Measurements from ENCODE around the gene KAT8.
A peak's percentile ranks its signal among the peaks of the same experiment; 100 is the strongest.

Gene KAT8

GRCh38 chr16:31073970-31074813, 43.3 kb upstream of the KAT8 start, which contains the start of the genes ZNF646 and ZNF668:
ZNF646 (plus strand) TSS chr16:31074422; CDS start chr16:31076325, 1,903 bp downstream.
ZNF668 (minus strand) TSS chr16:31074240; CDS start chr16:31064459, 9,781 bp downstream.
- Histone ChIP-seq H3K27ac (ENCODE audit: low read depth, low read length) (peak within 1 kb of the TSS; percentile 98), H2AK5ac (ENCODE audit: low read length) (peak within 1 kb of the TSS; percentile 81)

GRCh38 chr16:31074814-31075183, 42.7 kb upstream of the KAT8 start:
- Histone ChIP-seq H3K9ac (ENCODE audit: low read length) (peak overlapping the region; percentile 91), H2BK120ac (ENCODE audit: insufficient read depth, low read length, poor library complexity) (peak overlapping the region; percentile 76), H3K9me3 (ENCODE audit: insufficient read depth, low read depth, low read length) (no peaks in the 10 kb centered on the region)

More at GRCh38 chr16:31073970-31074813, 43.3 kb upstream of the KAT8 start, which contains the start of the genes ZNF646 and ZNF668:
- peak within 1 kb of the TSS; percentile 97 for H3K14ac ChIP-seq (ENCODE audit: low read length)
- no peaks in the 10 kb centered on the region for H3K9me3 ChIP-seq (ENCODE audit: insufficient read depth, low read depth, low read length)
- peak within 1 kb of the TSS; percentile 99 for H3K9ac ChIP-seq (ENCODE audit: low read length)
- peaks cover 32 to 33% of the 10 kb centered on the region in 2 experiments for H3K36me3 ChIP-seq (ENCODE audit: control insufficient read depth in 1 of 2, insufficient read depth in 2 of 2, low read length in 2 of 2)
- H2BK120ac ChIP-seq (ENCODE audit: insufficient read depth, low read length, poor library complexity) = peak within 1 kb of the TSS; percentile 96
- peak within 1 kb of the TSS; percentile 99 for H2BK5ac ChIP-seq (ENCODE audit: low read depth, low read length, poor library complexity)
- WGBS (ENCODE audit: extremely low coverage, insufficient coverage, insufficient read length) = no CpG with 5 or more reads among the region's 48 CpGs
- H2BK12ac ChIP-seq (ENCODE audit: low read length) = no peak within 1 kb of the TSS
- peak within 1 kb of the TSS; percentile 91 for H3K4ac ChIP-seq (ENCODE audit: low read depth, low read length)
- peak within 1 kb of the TSS; percentile 91 for H4K91ac ChIP-seq (ENCODE audit: low read depth, low read length)
- H4K12ac ChIP-seq (ENCODE audit: low read depth, low read length) = peak within 1 kb of the TSS; percentile 91
- peak; percentile 99 to 100 for DNase-seq
- peaks cover 18% of the 10 kb centered on the region for H3K79me1 ChIP-seq (ENCODE audit: low read length)
- no peaks in the 10 kb centered on the region for H3K27me3 ChIP-seq (ENCODE audit: insufficient read depth, low read length)
- H3K18ac ChIP-seq (ENCODE audit: low read length) = peak within 1 kb of the TSS; percentile 90
- peak within 1 kb of the TSS; percentile 98 for H3K4me2 ChIP-seq (ENCODE audit: low read length)
- peak within 1 kb of the TSS; percentile 97 for H3K4me3 ChIP-seq (ENCODE audit: low read depth, low read length)
- peak within 1 kb of the TSS; percentile 98 for H4K8ac ChIP-seq (ENCODE audit: low read depth, low read length)
- peaks cover 7% of the 10 kb centered on the region in 2 experiments for H3K4me1 ChIP-seq (ENCODE audit: control insufficient read depth in 1 of 2, insufficient read depth in 2 of 2, low read length in 2 of 2)
- peaks cover 23% of the 10 kb centered on the region for H3K79me2 ChIP-seq (ENCODE audit: control insufficient read depth, insufficient read depth, low read length, poor library complexity)
- H2AFZ ChIP-seq (ENCODE audit: insufficient read depth, low read length, poor library complexity) = peak within 1 kb of the TSS; percentile 98
- no peak within 1 kb of the TSS for H3K23ac ChIP-seq (ENCODE audit: low read length)

DNA sequence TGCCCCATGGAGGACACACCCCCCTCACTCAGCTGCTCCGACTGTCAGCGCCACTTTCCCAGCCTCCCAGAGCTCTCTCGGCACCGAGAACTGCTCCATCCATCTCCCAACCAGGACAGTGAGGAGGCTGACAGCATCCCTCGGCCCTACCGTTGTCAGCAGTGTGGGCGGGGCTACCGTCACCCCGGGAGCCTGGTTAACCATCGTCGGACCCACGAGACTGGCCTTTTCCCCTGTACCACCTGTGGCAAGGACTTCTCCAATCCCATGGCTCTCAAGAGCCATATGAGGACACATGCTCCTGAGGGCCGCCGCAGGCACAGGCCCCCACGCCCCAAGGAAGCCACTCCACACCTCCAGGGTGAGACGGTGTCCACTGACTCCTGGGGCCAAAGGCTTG, 41.1 kb upstream of the KAT8 start:
- Histone ChIP-seq H3K4me1 (ENCODE audit: control insufficient read depth in 1 of 2, insufficient read depth in 2 of 2, low read length in 2 of 2) (peaks cover 7% of the 10 kb centered on the region in 2 experiments), H3K4me3 (ENCODE audit: low read depth, low read length) (no peak overlapping the region), H3K9me3 (ENCODE audit: insufficient read depth, low read depth, low read length) (no peaks in the 10 kb centered on the region), H3K79me1 (ENCODE audit: low read length) (peaks cover 18% of the 10 kb centered on the region), H2BK12ac (ENCODE audit: low read length) (no peak overlapping the region), H2AFZ (ENCODE audit: insufficient read depth, low read length, poor library complexity) (no peak overlapping the region), H3K4me2 (ENCODE audit: low read length) (no peak overlapping the region), H2BK5ac (ENCODE audit: low read depth, low read length, poor library complexity) (no peak overlapping the region), H2AK5ac (ENCODE audit: low read length) (no peak overlapping the region), H3K4ac (ENCODE audit: low read depth, low read length) (no peak overlapping the region), H2BK120ac (ENCODE audit: insufficient read depth, low read length, poor library complexity) (no peak overlapping the region), H3K14ac (ENCODE audit: low read length) (no peak overlapping the region), H4K91ac (ENCODE audit: low read depth, low read length) (no peak overlapping the region), H4K12ac (ENCODE audit: low read depth, low read length) (no peak overlapping the region), H3K9ac (ENCODE audit: low read length) (no peak overlapping the region), H3K27ac (ENCODE audit: low read depth, low read length) (no peak overlapping the region), H3K36me3 (ENCODE audit: control insufficient read depth in 1 of 2, insufficient read depth in 2 of 2, low read length in 2 of 2) (peaks cover 54% of the 10 kb centered on the region in 2 experiments), H3K79me2 (ENCODE audit: control insufficient read depth, insufficient read depth, low read length, poor library complexity) (peaks cover 23% of the 10 kb centered on the region), H3K18ac (ENCODE audit: low read length) (no peak overlapping the region), H3K23ac (ENCODE audit: low read length) (no peak overlapping the region), H3K27me3 (ENCODE audit: insufficient read depth, low read length) (no peaks in the 10 kb centered on the region), H4K8ac (ENCODE audit: low read depth, low read length) (no peak overlapping the region)
- DNase-seq = no peak
- no CpG with 5 or more reads among the region's 16 CpGs for WGBS (ENCODE audit: extremely low coverage, insufficient coverage, insufficient read length)

More at GRCh38 chr16:31074814-31075183, 42.7 kb upstream of the KAT8 start:
- Histone ChIP-seq H4K91ac (ENCODE audit: low read depth, low read length) (peak overlapping the region; percentile 85), H4K12ac (ENCODE audit: low read depth, low read length) (peak overlapping the region; percentile 91), H3K4me2 (ENCODE audit: low read length) (peak overlapping the region; percentile 81), H3K4ac (ENCODE audit: low read depth, low read length) (peak overlapping the region; percentile 89), H3K27me3 (ENCODE audit: insufficient read depth, low read length) (no peaks in the 10 kb centered on the region), H3K36me3 (ENCODE audit: control insufficient read depth in 1 of 2, insufficient read depth in 2 of 2, low read length in 2 of 2) (peaks cover 39% of the 10 kb centered on the region in 2 experiments), H2BK12ac (ENCODE audit: low read length) (no peak overlapping the region), H3K14ac (ENCODE audit: low read length) (peak overlapping the region; percentile 90), H3K79me2 (ENCODE audit: control insufficient read depth, insufficient read depth, low read length, poor library complexity) (peaks cover 23% of the 10 kb centered on the region), H3K18ac (ENCODE audit: low read length) (peak overlapping the region; percentile 43), H3K23ac (ENCODE audit: low read length) (no peak overlapping the region), H3K4me1 (ENCODE audit: control insufficient read depth in 1 of 2, insufficient read depth in 2 of 2, low read length in 2 of 2) (peaks cover 7% of the 10 kb centered on the region in 2 experiments), H2BK5ac (ENCODE audit: low read depth, low read length, poor library complexity) (peak overlapping the region; percentile 19), H2AK5ac (ENCODE audit: low read length) (peak overlapping the region; percentile 81), H4K8ac (ENCODE audit: low read depth, low read length) (peak overlapping the region; percentile 97), H3K4me3 (ENCODE audit: low read depth, low read length) (peak overlapping the region; percentile 92), H2AFZ (ENCODE audit: insufficient read depth, low read length, poor library complexity) (peak overlapping the region; percentile 87), H3K79me1 (ENCODE audit: low read length) (peaks cover 18% of the 10 kb centered on the region), H3K27ac (ENCODE audit: low read depth, low read length) (peak overlapping the region; percentile 88)
- no CpG with 5 or more reads among the region's 7 CpGs for WGBS (ENCODE audit: extremely low coverage, insufficient coverage, insufficient read length)
- DNase-seq = no peak

DNA sequence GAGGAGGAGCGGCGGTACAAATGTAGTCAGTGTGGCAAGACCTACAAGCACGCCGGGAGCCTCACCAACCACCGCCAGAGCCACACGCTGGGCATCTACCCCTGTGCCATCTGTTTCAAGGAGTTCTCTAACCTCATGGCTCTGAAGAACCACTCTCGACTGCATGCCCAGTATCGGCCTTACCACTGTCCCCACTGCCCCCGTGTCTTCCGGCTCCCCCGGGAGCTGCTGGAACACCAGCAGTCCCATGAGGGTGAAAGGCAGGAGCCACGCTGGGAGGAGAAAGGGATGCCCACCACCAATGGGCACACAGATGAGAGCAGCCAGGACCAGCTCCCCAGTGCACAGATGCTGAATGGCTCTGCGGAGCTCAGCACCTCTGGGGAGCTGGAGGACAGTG, 40.4 kb upstream of the KAT8 start:
- Histone ChIP-seq H3K36me3 (ENCODE audit: control insufficient read depth in 1 of 2, insufficient read depth in 2 of 2, low read length in 2 of 2) (peaks cover 57 to 59% of the 10 kb centered on the region in 2 experiments), H3K4me1 (ENCODE audit: control insufficient read depth in 1 of 2, insufficient read depth in 2 of 2, low read length in 2 of 2) (peaks cover 4 to 5% of the 10 kb centered on the region in 2 experiments), H3K27ac (ENCODE audit: low read depth, low read length) (no peak overlapping the region), H2BK120ac (ENCODE audit: insufficient read depth, low read length, poor library complexity) (no peak overlapping the region), H3K79me2 (ENCODE audit: control insufficient read depth, insufficient read depth, low read length, poor library complexity) (peaks cover 21% of the 10 kb centered on the region), H3K9me3 (ENCODE audit: insufficient read depth, low read depth, low read length) (no peaks in the 10 kb centered on the region), H2BK12ac (ENCODE audit: low read length) (no peak overlapping the region), H3K27me3 (ENCODE audit: insufficient read depth, low read length) (no peaks in the 10 kb centered on the region), H3K9ac (ENCODE audit: low read length) (no peak overlapping the region), H3K4me2 (ENCODE audit: low read length) (no peak overlapping the region), H2BK5ac (ENCODE audit: low read depth, low read length, poor library complexity) (no peak overlapping the region), H3K79me1 (ENCODE audit: low read length) (peaks cover 18% of the 10 kb centered on the region), H3K14ac (ENCODE audit: low read length) (no peak overlapping the region), H4K12ac (ENCODE audit: low read depth, low read length) (no peak overlapping the region), H4K91ac (ENCODE audit: low read depth, low read length) (no peak overlapping the region), H3K4ac (ENCODE audit: low read depth, low read length) (no peak overlapping the region), H4K8ac (ENCODE audit: low read depth, low read length) (no peak overlapping the region), H3K18ac (ENCODE audit: low read length) (no peak overlapping the region), H3K4me3 (ENCODE audit: low read depth, low read length) (no peak overlapping the region), H2AK5ac (ENCODE audit: low read length) (no peak overlapping the region), H3K23ac (ENCODE audit: low read length) (no peak overlapping the region), H2AFZ (ENCODE audit: insufficient read depth, low read length, poor library complexity) (no peak overlapping the region)
- no CpG with 5 or more reads among the region's 13 CpGs for WGBS (ENCODE audit: extremely low coverage, insufficient coverage, insufficient read length)
- DNase-seq = no peak
